Embryonic facial prominence (tissue), 1 donor: ENCODE results near the gene CYP26C1.

ENCODE experiments used
- DNase-seq: peaks from one replicate; pipeline ENCODE4 v3.0.0-alpha.2; 2016; ENCODE audit errors: extremely low spot score

CYP26C1 gene, protein sequence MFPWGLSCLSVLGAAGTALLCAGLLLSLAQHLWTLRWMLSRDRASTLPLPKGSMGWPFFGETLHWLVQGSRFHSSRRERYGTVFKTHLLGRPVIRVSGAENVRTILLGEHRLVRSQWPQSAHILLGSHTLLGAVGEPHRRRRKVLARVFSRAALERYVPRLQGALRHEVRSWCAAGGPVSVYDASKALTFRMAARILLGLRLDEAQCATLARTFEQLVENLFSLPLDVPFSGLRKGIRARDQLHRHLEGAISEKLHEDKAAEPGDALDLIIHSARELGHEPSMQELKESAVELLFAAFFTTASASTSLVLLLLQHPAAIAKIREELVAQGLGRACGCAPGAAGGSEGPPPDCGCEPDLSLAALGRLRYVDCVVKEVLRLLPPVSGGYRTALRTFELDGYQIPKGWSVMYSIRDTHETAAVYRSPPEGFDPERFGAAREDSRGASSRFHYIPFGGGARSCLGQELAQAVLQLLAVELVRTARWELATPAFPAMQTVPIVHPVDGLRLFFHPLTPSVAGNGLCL

DNA sequence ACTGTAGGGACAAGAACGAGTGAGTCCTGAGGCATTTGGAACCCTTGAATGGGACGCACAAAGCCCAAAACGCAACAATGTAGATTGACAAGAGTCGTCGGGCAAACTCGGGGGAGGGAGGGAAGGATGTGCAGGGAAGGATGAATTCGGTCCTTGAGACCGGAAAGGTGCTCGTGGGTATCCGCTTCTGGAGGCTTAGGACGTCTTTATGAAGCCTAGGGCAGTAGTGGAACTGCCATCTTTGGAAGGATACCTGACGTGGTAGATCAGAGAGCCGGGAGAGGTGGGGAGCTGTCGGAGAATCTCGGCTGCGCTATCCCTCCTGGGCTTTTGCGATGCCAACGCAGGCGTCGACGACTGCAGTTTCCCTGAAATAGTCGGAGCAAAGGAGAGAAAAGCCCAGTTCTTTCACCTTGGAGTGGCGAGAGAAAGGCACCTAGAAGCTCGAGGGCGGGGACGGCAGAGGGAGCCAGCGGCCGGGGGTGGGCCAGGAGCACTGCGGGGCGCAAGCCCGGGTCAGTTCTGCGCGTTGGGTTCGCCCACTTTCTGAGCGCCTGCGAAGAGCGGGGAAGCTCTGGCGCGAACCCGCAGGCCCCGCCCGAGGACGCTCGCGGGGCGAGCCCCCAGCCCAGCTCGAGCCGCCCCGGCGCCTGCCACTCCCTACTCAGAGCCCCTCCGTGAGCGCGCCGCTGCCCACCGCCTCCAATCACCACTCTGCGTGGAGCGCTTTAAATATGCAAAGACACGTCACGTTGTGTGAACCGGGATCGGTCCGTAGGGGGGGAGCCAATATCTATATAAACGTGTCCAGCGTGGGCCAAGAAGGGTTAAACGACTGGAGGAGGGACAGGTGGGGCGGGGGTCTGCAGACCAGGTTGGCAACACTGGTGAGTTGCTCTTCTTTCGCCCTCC is at the start of gene CYP26C1:
Gene CYP26C1, plus strand, starts transcription at position 824 of the 912 bp plus-strand sequence. CDS start 466 bp downstream, outside the sequence.
- no peak for DNase-seq

- no peak for DNase-seq
Measured at GRCh38 chr10:93015722-93016121, 44.9 kb upstream of the CYP26C1 start.

DNA sequence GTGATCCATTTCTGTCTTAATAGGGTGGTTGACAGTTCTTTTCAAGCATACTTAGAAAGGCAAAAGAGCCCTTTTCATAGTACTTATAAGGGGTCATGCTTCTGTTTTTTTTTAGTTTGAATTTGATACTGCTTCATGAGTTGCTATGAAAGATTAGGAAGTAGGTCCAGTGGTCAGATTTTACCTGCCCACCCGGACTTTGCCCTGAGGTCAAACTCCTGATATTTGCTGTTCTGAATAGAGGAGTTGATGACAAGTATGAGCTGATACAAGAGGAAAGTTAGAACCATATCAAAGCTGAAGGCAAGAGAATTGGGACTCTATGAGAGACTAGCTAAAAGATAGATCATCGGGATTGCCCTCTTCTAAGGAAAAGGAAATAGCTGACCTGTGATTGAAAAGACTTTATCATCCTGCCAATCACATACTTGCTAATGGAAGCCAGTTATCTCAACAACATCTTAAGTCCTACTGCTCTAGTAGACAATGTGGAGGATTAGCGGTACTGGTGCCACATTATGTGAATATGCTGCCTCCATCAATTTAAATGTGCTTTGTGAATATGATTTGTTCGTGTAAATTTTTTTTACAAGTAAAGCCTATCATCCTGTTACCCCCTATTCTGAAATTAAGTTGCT is 37.5 kb upstream of the CYP26C1 start:
- DNase-seq: no peak

GRCh38 chr10:93026072-93026471 is 34.5 kb upstream of the CYP26C1 start:
- DNase-seq: no peak

DNA sequence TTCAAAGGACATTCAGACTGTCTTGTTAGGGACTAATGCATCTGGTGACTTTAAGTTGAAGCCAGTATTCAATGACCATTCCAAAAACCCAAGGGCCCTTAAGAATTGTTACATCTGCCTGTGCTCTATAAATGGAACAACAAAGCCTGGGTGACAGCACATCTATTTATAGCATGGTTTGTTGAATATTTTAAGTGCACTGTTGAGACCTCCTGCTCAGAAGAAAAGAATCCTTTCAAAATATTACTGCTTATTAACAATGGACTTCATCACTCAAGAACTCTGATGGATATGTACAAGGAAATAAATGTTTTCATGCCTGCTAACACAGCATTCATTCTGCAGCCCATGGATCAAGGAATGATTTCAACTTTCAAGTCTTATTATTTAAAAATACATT is 33.1 kb upstream of the CYP26C1 start:
- no peak for DNase-seq

DNA sequence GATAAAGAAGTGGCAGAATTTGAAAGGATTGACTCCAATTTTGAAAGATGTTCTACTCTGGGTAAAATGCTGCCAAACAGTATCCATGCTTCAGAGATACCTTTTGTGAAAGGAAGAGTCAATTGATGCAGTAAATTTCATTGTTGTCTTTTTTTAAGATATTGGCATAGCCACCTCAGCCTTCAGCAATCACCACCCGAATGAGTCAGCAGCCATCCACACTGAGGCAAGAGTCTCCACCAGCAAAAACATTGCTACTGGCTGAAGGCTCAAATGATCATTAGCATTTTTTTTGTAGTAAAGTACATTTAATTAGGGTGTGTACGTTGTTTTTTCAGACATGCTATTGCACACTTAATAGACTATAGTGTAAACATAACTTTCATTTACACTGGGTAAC is 31.7 kb upstream of the CYP26C1 start:
- DNase-seq: no peak

- DNase-seq: no peak
Measured at GRCh38 chr10:93030409-93030808, 30.2 kb upstream of the CYP26C1 start.

GRCh38 chr10:93032105-93032808 is 28.3 kb upstream of the CYP26C1 start:
- DNase-seq: no peak

GRCh38 chr10:93032809-93033137 is 27.8 kb upstream of the CYP26C1 start:
- no peak for DNase-seq

GRCh38 chr10:93034426-93034825 is 26.2 kb upstream of the CYP26C1 start:
- no peak for DNase-seq

DNA sequence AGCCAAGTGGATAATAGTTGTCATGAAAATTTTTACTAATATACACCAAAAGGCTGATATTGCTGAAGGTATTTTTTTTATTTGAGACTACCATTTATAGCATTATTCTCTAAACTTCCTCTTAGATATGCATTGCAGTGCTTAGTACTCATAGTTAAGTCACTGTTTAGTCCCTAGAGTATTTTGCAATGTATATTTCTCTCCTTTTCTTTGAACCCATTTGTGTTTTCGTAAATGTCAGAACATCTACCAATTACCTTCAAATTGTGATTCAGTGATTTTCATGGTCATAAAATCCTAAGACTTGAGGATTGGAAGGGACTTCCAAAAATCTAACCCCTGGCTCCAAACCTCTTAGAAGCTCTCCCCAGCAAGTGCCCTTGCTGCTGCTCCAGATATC is 21.5 kb upstream of the CYP26C1 start:
- DNase-seq: no peak

DNA sequence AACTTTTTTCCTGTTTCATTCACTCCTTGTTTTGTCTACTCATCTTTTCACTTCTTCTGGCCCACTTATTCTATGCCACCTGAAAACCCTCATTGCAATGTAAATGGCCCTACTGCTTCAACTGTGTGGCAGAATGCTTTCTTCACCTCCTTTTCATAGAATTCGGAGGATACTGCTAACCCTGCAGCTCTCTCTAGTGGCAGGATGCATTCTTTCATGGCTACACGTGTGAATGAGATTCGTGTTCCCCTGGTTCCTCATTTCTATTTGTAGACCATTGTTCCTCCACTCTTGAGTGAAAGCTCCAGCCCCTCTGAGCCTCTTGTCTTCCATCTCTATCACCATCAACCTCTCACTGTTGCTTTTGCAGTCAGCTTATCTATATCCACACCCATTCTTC is 20.9 kb upstream of the CYP26C1 start:
- DNase-seq: no peak

DNA sequence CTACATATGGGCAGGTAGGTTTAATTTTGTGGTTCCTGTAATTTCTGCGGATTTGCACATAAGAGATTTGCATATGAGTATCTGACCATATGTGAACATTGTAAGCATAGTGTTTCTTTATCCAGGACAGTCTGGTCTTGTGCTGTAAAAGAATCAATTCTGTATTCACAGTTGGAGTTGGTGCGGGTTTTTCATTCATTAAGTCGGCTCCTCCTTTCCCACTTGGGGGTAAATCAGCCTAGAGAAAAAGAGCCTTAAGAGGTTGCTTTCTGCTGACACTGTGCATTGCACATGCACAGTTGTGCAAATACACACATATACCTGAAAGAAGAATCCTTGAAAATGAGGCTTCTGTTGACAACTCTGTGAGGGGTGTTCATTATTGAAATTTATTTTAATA is 6.1 kb upstream of the CYP26C1 start:
- no peak for DNase-seq

- DNase-seq: no peak
Measured at GRCh38 chr10:93058139-93058538, 2.5 kb upstream of the CYP26C1 start.

DNA sequence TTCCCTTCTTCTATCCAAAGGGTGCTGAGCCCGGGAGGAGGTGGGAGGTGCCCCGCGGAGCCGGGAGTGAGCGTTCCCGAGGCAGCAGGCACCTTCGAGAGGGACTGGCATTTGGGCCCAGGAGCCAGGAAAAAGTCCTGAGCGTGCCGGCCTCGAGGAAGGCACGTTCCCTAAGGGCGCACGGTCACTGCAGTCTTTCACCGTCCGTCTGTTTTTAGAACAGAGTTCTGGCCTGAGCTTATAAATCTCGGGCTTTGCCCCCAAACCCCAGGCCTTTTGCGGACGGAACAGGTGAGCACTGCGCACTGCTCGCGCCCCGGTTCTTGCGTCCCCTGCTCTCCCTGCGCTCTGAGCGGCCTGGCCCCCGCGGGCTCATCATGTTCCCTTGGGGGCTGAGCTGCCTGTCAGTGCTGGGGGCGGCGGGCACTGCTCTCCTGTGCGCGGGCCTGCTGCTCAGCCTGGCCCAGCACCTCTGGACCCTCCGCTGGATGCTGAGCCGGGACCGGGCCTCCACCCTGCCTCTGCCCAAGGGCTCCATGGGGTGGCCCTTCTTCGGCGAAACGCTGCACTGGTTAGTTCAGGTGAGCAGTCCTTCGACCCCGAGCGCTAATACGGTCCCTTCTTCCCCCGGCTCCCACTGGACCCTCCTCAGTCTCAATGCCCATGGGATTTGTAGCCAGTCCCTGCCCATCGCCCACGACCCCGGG is 442 bp downstream of the CYP26C1 start:
- no peak for DNase-seq

- no peak for DNase-seq
Measured at GRCh38 chr10:93061594-93062513, 1.3 kb downstream of the CYP26C1 start.

DNA sequence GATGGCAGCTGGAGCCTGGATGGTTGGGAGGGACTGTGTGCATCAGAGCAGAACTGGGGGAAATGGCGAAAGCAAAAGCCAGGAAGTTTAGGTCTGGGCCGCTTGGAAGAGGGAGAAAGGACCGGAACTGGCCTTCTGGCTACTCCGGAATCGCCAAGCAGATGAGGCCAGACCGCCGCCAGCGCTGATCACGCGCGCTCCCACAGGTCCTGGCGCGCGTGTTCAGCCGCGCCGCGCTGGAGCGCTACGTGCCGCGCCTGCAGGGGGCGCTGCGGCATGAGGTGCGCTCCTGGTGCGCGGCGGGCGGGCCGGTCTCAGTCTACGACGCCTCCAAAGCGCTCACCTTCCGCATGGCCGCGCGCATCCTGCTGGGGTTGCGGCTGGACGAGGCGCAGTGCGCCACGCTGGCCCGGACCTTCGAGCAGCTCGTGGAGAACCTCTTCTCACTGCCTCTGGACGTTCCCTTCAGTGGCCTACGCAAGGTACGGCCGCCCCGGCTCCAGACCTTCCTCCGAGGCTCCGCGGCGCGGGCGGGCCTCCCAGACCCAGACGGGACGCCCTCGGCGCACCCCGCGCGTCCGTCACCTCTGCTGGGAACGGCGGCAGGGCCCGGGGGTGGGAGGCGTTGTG is 2.0 kb downstream of the CYP26C1 start:
- no peak for DNase-seq

- no peak for DNase-seq
Measured at GRCh38 chr10:93063144-93063976, 2.8 kb downstream of the CYP26C1 start.
